Stomach (tissue), 9 donors: ENCODE results near the gene MRPL50. TPM values are rescaled to one million over a fixed set of nuclear protein-coding genes. Genes with fewer than 3 reads are reported as not detected.
A peak's percentile ranks its signal among the peaks of the same experiment; 100 is the strongest.

ENCODE experiments used
- DNase-seq, 2 donors: peaks; one replicate each; pipeline versions ENCODE4 v3.0.0 to v3.0.0-alpha.2; 2013 to 2019
- H3K27ac ChIP-seq, 5 donors: fragments of 200-600 bp in 4 of 5; sonication (generic) in 4 of 5; one replicate each; pipeline ENCODE4 v1.5.1; 2013 to 2019; ENCODE audit warnings: mild to moderate bottlenecking in 1 of 5, moderate library complexity in 1 of 5
- H3K27me3 ChIP-seq, 3 donors: fragments of 200-600 bp; sonication (generic); one replicate each; pipeline ENCODE4 v1.5.1; 2017 to 2019; ENCODE audit warnings: mixed run types in 1 of 3
- H3K36me3 ChIP-seq, 4 donors: fragments of 200-600 bp; sonication (generic); 1 replicate in 3 of 4; 2 replicates in 1 of 4; pipeline ENCODE4 v1.5.1; 2016 to 2019
- H3K4me1 ChIP-seq, 4 donors: fragments of 200-600 bp; sonication (generic); one replicate each; pipeline ENCODE4 v1.5.1; 2016 to 2019
- H3K4me3 ChIP-seq, 4 donors: fragments of 200-600 bp; sonication (generic) in 3 of 4; one replicate each; pipeline ENCODE4 v1.5.1; 2016 to 2019; ENCODE audit warnings: mild to moderate bottlenecking in 1 of 4
- H3K9me3 ChIP-seq, 4 donors: fragments of 200-600 bp; sonication (generic); one replicate each; pipeline ENCODE4 v1.5.1; 2016 to 2019
- CTCF ChIP-seq, 7 experiments: fragments of 450-650 bp in 4 of 7; fragments of 200-600 bp in 3 of 7; sonication (generic) in 3 of 7; IDR thresholded peaks; one replicate each; pipeline ENCODE4 v1.5.1; 2016 to 2019; ENCODE audit warnings: antibody characterized with exemption in 7 of 7, control low read depth in 2 of 7, mild to moderate bottlenecking in 1 of 7
- EP300 ChIP-seq: sonication (generic); formaldehyde crosslinking; IDR thresholded peaks from one replicate; pipeline ENCODE4 v1.6.1; 2017; ENCODE audit warnings: antibody characterized with exemption
- POLR2A ChIP-seq, 4 donors: fragments of 450-650 bp; IDR thresholded peaks; one replicate each; pipeline ENCODE4 v1.6.1; 2016; ENCODE audit warnings: antibody characterized with exemption in 4 of 4, control low read depth in 2 of 4, mild to moderate bottlenecking in 1 of 4, moderate library complexity in 1 of 4
- POLR2AphosphoS5 ChIP-seq, 3 donors: sonication (generic); formaldehyde crosslinking; IDR thresholded peaks; one replicate each; pipeline ENCODE4 v1.6.1; 2016; ENCODE audit warnings: antibody characterized with exemption in 3 of 3
- WGBS, 5 donors: extraction: QIAGEN DNeasy Blood & Tissue Kit in 3 of 5; methylation state at CpG; one replicate each; pipeline versions ENCODE4 v1.1.5 to v1.1.7; 2013 to 2018; 5-methylcytosine and 5-hydroxymethylcytosine counted together
- intact Hi-C: fragments of 100-400 bp; cut with DNase I; formaldehyde crosslinking; loops from one replicate; pipeline ENCODE4 v1.15.1; 2023; ENCODE audit warnings: low total_unique reads
- polyA plus RNA-seq, 3 donors: library from polyadenylated mRNA; stranded (reverse); fragments of 200-250 nt; gene quantifications; one replicate each; pipeline ENCODE4 v1.2.3, GENCODE V29; 2013
- total RNA-seq, 5 donors: library from RNA; depleted of rRNA; stranded (reverse); fragments of >200 nt; gene quantifications; one replicate each; pipeline versions ENCODE4 v1.1.0 to v1.2.3, GENCODE V29; 2014 to 2016
- donor health status: healthy with polysubstance abuse.
- donor health status: Bipolar disorder and iron deficiency.
- donor health status: healthy.

MRPL50 gene
- total and polyA plus RNA-seq, 8 donors, result 0.87 to 46.1 (median 12.0) TPM

GRCh38 chr9:101408374-101409078 lies 10.1 kb upstream of the MRPL50 start:
- no peak overlapping the region for H3K27ac ChIP-seq
- intact Hi-C loops, result no loop called here
- WGBS, 5 donors, result 97 to 99% (median 98%) methylated on average over 5 of the region's 5 CpGs
- H3K27me3 ChIP-seq, result no peaks in the 10 kb centered on the region
- H3K4me3 ChIP-seq, result no peak overlapping the region
- H3K4me1 ChIP-seq, result no peaks in the 10 kb centered on the region
- TF ChIP-seq CTCF (IDR thresholded peaks at IDR 0.05) (no peak), POLR2AphosphoS5 (IDR thresholded peaks at IDR 0.05) (no peak), POLR2A (IDR thresholded peaks at IDR 0.05) (no peak), EP300 (no peak)
- no peak for DNase-seq
- H3K9me3 ChIP-seq, result peaks cover 48 to 100% (median 90%) of the 10 kb centered on the region in 4 donors
- H3K36me3 ChIP-seq, result peaks cover 57 to 71% (median 61%) of the 10 kb centered on the region in 4 donors

GRCh38 chr9:101403516-101404285 lies 5.3 kb upstream of the MRPL50 start:
- intact Hi-C loops, result no loop called here
- no peak for DNase-seq
- Histone ChIP-seq H3K36me3 (peaks cover 77 to 88% (median 87%) of the 10 kb centered on the region in 4 donors), H3K4me3 (no peak overlapping the region), H3K9me3 (peaks cover 28 to 62% (median 47%) of the 10 kb centered on the region in 4 donors), H3K4me1 (peaks cover 9 to 27% (median 23%) of the 10 kb centered on the region in 4 donors), H3K27me3 (no peaks in the 10 kb centered on the region), H3K27ac (no peak overlapping the region)
- TF ChIP-seq CTCF (IDR thresholded peaks at IDR 0.05), result no peak
- TF ChIP-seq EP300, result no peak
- TF ChIP-seq POLR2AphosphoS5 (IDR thresholded peaks at IDR 0.05), result no peak
- no peak for TF ChIP-seq POLR2A (IDR thresholded peaks at IDR 0.05)
- 92 to 95% (median 95%) methylated on average over 9 of the region's 9 CpGs for WGBS, 5 donors

- Histone ChIP-seq H3K4me3 (peak overlapping the region; percentile 66 to 78 (median 71)), H3K36me3 (peaks cover 44 to 52% (median 51%) of the 10 kb centered on the region in 4 donors), H3K4me1 (peaks cover 17 to 51% (median 42%) of the 10 kb centered on the region in 4 donors), H3K9me3 (peaks cover 0 to 26% (median 14%) of the 10 kb centered on the region in 4 donors), H3K27me3 (no peaks in the 10 kb centered on the region), H3K27ac (peak overlapping the region in 3 of 5 donors; percentile 85 to 92 (median 88))
- 44 to 60% (median 47%) methylated on average over 5 of the region's 5 CpGs for WGBS, 5 donors
- intact Hi-C loops, result no loop called here
- TF ChIP-seq EP300, result no peak
- no peak for TF ChIP-seq POLR2A (IDR thresholded peaks at IDR 0.05)
- no peak for TF ChIP-seq POLR2AphosphoS5 (IDR thresholded peaks at IDR 0.05)
- peak in 1 of 2 donors; percentile 26 for DNase-seq
Observed at GRCh38 chr9:101400120-101400519, 1.7 kb upstream of the MRPL50 start.

GRCh38 chr9:101399643-101399970 lies 1.2 kb upstream of the MRPL50 start:
- H3K4me3 ChIP-seq, result peak overlapping the region; percentile 66 to 78 (median 71)
- peaks cover 39 to 47% (median 46%) of the 10 kb centered on the region in 4 donors for H3K36me3 ChIP-seq
- peak overlapping the region in 4 of 5 donors; percentile 85 to 92 (median 88) for H3K27ac ChIP-seq
- intact Hi-C loops, result no loop called here
- no peak for DNase-seq
- H3K4me1 ChIP-seq, result peaks cover 17 to 54% (median 43%) of the 10 kb centered on the region in 4 donors
- TF ChIP-seq POLR2AphosphoS5 (IDR thresholded peaks at IDR 0.05), result no peak
- TF ChIP-seq EP300, result no peak
- TF ChIP-seq POLR2A (IDR thresholded peaks at IDR 0.05), result no peak
- no peak for TF ChIP-seq CTCF (IDR thresholded peaks at IDR 0.05)
- 2 to 14% (median 11%) methylated on average over 2 of the region's 2 CpGs for WGBS, 5 donors
- no peaks in the 10 kb centered on the region for H3K27me3 ChIP-seq
- H3K9me3 ChIP-seq, result peaks cover 0 to 21% (median 10%) of the 10 kb centered on the region in 4 donors
